ENCODE measurements around the gene PLEKHH2.

Gene PLEKHH2

GRCh38 chr2:43773876-43774613 is 137.0 kb downstream of the PLEKHH2 start, which contains the start of gene DYNC2LI1:
DYNC2LI1 (plus strand) TSS chr2:43774039; CDS start chr2:43774139, 100 bp downstream.
- peak; percentile 67 for DNase-seq

- no peak for DNase-seq
These were observed 137.6 kb downstream of the PLEKHH2 start for GRCh38 chr2:43774617-43775016.

- no peak for DNase-seq
These were observed 139.3 kb downstream of the PLEKHH2 start for GRCh38 chr2:43776324-43776723.

- DNase-seq, result no peak
These were observed 140.4 kb downstream of the PLEKHH2 start for GRCh38 chr2:43777306-43777926.

- DNase-seq, result no peak
These were observed 141.2 kb downstream of the PLEKHH2 start for GRCh38 chr2:43778233-43778632.

- DNase-seq, result no peak
These were observed 150.8 kb downstream of the PLEKHH2 start for GRCh38 chr2:43787895-43788294.

GRCh38 chr2:43788646-43789045 is 151.6 kb downstream of the PLEKHH2 start:
- DNase-seq, result no peak

- DNase-seq, result no peak
These were observed 153.1 kb downstream of the PLEKHH2 start for GRCh38 chr2:43790147-43790546.

GRCh38 chr2:43791035-43791765 is 154.1 kb downstream of the PLEKHH2 start:
- DNase-seq, result no peak

- DNase-seq, result no peak
These were observed 155.6 kb downstream of the PLEKHH2 start for GRCh38 chr2:43792653-43793052.

- no peak for DNase-seq
These were observed 157.9 kb downstream of the PLEKHH2 start for GRCh38 chr2:43794956-43795355.

GRCh38 chr2:43796206-43796605 is 159.1 kb downstream of the PLEKHH2 start:
- DNase-seq, result no peak

- no peak for DNase-seq
These were observed 161.2 kb downstream of the PLEKHH2 start for GRCh38 chr2:43798300-43798699.

- no peak for DNase-seq
These were observed 163.8 kb downstream of the PLEKHH2 start for GRCh38 chr2:43800894-43801293.

GRCh38 chr2:43802135-43802534 is 165.1 kb downstream of the PLEKHH2 start:
- DNase-seq, result no peak

GRCh38 chr2:43803113-43803512 is 166.1 kb downstream of the PLEKHH2 start:
- DNase-seq, result no peak

GRCh38 chr2:43806719-43807031 is 169.6 kb downstream of the PLEKHH2 start:
- no peak for DNase-seq

- no peak for DNase-seq
These were observed 173.4 kb downstream of the PLEKHH2 start for GRCh38 chr2:43810452-43810851.

GRCh38 chr2:43810888-43811287 is 173.8 kb downstream of the PLEKHH2 start:
- DNase-seq, result no peak

- DNase-seq, result no peak
These were observed 174.9 kb downstream of the PLEKHH2 start for GRCh38 chr2:43812006-43812405.

GRCh38 chr2:43812947-43813346 is 175.9 kb downstream of the PLEKHH2 start:
- DNase-seq, result no peak

- no peak for DNase-seq
These were observed 177.7 kb downstream of the PLEKHH2 start for GRCh38 chr2:43814711-43815110.

Measured in NCI-H1694 treated with DMSO at 0.1 percent for 48 hours (cell line).